Inflammatory macrophage (primary cell): ENCODE results near the gene NECAB2.

Experiments
- DNase-seq, 2 donors: peaks; one replicate each; pipeline ENCODE4 v3.0.0-alpha.2; 2020 to 2022

The NECAB2 gene

DNA sequence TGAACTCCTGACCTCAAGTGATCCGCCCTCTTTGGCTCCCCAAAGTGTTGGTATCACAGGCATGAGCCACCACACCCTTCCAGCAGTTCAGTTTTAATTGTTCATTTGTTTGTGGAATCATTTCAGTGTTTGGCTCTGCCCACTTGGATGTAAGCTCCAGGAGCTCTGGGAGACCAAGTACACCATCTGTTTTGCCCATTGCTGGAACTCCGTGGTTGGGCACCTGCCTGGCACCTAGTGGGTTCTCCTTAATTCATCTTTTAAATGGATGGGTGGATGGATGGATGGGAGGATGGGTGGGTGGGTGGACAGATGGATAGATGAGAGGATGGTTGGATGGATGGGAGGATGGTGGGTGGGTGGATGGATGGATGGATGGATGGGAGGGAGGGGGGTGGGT is 953 bp upstream of the NECAB2 start:
- no peak for DNase-seq

DNA sequence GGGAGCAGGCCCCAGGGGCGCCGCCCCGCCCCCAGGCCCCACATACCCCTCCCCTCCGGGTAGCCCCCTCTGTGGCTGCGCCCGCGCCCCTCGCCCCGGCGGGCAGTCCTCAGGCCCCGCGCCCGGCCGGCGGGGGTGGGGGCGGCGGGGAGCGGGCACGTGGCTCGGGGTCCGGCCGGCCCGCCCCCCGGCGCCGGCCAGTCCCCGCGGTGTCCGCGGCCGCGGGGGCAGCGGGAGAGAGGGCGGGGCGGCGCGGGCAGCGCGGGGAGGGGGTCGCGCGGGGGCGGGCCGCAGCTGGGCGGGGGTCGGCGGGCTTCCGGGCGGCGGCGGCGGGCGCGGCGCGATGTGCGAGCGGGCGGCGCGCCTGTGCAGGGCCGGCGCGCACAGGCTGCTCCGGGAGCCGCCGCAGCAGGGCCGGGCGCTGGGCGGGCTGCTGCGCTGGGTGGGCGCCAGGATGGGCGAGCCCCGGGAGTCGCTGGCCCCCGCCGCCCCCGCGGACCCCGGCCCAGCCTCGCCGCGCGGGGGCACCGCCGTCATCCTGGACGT is 335 bp downstream of the NECAB2 start:
- no peak for DNase-seq

DNA sequence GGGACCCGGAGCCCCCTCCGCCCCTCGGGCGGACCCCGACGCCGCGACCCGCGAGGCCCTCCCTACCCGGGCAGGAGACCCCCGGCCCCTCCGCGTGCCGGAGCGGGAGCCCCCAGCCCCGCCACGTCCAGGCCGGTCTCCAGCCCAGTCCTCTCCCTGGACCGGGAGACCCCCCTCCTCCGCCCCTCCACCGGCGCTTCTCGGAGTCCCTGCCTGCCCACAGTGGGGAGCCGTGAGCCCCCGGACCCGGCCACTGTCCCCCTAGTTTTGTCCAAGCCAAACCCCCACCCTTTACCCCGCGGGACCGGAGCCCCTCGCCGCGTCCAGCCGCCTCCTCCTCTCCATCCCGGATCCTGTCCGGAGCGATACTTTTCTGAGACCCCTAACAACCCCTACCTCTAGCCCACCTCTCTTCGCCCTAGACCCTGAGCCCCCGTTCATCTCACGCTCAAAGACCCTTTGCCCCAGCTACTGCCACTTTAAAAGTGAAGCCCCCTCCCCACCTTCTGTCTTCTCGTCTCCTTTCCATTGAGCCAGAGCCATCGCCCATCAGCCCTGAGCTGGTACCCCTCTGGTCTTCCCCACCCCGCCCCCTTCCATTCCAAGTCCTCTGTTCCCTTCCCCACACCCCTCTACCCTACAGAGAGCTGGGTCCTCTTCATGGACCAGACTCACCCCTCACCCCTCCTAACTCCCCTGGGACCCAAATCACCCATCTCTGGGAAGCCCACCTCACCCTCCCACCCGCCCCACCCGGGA is 1.0 kb downstream of the NECAB2 start:
- DNase-seq: no peak

DNA sequence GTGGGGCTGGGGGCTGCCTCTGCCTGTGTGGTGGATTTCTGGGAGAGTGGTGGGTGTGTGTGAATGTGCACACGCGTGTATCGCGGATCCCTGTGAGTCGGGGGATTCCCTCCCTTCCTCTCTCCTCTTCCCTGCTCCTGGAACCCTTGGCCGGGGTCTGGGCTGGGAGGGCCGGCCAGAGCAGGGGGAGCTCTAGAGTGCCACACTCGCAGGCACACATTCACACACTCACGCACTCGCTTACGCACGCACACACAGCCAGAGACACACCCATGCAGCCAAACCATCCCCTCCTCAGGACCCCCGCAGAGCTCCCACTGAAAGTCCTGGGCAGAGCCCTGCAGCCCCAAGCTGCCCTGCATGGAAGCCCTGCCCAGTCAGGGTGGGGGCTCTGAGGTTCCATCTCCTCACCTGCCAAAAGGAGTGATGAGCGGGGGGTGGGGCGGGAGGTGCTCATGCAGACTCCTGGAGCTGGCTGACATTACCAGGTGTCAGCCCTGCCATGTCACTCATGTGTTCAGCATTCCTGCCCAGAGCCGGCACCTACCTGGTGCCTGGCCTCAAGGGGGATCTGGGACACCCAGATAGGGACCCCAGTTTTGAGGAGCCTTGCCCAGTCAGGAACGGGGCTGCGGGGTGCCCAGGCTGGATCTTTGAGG is 1.9 kb downstream of the NECAB2 start:
- no peak for DNase-seq

DNA sequence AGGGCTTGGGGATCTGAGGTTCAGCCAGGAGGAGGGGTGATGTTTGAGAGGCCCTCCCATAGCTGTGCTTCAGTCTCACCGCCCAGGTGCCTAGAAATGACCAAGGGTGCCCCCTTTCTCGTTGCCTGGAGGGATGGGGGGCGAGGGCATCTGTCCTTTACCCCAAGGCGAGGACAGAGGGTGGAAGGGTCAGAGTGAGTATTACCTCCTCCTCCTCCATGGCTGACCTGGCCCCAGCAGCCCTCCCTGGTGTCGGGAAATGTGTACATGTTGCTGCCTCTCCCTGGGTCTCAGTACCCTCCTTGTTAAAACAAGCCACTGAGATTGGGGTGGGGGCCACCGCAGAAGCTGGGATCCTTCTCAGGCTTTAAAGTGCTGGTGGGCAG is 2.4 kb downstream of the NECAB2 start:
- DNase-seq: no peak

DNA sequence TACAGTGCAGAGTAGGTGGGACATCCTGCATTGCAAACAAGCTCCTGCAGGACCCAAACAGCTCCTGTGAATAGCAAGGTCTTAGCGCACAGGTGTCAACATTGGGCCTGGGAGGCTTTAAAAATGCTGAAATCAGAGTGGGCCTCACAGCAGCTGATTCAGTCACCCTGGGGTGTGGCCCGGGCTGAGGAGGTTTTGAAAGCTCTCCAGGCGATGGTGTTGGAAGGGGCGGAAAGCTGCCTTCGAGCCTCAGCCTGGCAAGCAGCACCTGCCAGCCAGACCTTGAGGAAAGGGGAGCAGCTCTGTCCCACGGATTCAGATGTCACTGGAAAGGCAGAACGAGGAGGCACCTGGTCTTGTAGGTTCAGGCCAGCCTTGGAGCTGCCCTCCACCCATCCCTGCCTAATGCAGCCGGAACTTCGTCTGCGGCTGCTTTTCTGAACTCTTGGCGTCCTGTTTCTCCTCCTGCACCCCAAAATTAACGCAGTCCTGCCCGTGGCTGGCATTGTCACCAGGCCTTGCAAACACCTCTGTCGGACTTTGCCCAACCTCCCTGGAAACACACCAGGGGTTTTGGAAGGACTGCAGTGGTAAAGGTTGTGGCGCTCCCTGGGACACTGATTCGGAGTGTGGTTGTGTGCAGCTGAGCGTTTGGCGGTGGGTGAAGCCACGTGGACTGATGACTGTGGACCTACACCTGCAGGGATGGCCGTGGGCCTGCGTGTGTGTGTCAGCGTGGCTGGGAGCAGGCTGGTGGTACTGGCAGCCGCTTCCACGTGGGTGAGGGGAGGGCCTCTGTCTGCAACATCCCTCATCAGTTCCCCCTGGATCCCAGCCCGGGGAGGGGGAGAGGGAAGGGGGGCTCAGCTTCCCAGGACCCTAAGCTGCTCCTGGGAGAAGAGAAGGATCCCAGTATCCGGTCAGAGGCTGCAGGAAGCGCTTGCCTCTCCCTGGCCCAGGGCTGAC is 3.4 kb downstream of the NECAB2 start:
- DNase-seq: no peak

DNA sequence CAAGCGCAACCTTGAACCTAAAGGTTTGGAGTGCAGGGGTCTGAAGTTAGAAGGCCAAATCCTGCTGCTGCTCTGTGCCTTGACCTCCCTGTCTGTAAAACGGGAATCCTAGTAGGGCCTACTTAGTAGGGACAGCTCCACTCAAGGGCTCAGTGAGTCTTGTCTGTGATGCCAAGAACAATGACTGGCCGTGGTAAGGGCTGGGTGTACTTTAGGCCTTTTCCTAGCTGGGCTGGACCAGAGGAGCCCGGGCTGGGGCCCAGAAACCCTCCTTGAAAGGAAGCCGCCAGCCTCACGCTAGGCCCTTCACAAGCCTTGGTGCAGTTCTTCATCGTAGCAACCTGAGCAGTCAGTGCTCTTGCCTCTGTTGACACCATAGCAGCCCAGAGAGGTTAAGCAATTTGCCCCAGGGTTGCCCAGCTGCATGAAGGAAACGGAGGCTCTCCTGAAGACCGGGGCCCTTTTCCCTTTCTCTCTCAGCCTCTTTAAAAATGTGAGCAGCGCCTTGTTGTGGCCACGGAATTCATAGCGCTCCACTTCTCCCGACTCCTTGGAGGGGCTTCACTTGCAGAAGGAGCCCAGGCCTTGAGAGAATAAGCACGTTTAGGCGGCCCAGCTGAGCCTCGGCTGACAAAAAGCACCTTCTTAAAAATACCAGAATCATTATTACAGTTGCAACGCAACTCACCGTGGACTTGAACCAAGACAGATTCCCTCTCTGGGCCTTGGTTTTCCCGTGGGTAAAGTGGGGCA is 4.4 kb downstream of the NECAB2 start:
- no peak for DNase-seq

DNA sequence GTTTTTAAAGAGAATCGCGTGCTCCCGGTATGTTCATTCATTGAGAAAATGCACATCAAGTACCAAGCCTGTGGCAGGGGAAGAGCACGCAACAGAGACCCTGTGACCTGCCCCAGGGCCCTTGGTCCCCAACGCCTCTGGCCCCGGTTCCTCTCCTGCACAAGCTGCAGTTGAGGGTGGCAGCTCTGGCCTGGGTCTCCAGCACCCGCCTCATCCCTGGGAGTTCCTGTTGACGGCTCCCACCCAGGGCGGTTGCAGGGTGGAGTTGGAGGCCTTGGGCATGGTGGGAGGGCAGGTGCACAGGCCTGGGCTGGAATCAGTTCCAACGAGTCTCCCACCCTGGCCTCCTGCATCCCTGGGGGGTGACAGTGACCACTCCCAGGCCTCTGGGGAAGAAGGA is 5.0 kb downstream of the NECAB2 start:
- no peak for DNase-seq

DNA sequence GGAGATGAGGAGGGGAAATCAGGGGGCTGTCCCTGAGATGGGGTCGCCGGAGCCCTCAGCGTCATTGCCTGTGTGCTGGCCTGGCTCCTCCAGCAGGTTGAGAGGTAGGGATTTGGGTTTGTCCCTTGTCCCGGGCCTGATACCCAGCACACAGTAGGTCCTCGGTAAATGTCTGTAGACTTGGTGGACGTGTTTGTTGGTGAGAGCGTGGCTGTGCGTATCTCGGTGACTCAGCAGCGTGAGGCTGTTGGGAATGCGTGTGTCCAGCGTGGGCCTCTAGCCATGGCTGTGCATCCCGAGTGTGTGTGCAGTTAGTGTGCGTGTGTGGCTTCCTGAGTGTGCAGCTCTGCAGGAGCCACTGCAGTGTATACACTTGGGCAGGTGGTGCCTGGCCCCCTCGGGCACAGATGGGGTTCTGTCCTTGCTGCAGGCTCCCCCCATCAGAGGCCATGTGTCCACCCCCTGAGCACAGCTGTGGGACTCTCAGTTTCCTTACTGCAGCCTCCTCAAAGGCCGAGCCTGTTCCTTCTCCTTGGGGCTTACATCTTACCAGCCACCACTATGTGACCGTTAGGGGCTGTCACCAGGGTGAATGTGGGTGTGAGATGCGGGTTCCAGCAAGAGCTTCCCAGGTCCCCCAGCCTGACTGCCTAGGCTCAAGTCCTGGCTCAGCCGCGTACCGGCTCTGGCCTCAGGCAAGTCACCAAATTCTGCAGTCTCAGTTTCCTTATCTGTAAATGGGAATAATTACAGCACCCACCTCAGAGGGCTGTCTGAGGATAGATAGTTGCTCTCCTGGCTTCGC is 5.7 kb downstream of the NECAB2 start:
- no peak for DNase-seq

DNA sequence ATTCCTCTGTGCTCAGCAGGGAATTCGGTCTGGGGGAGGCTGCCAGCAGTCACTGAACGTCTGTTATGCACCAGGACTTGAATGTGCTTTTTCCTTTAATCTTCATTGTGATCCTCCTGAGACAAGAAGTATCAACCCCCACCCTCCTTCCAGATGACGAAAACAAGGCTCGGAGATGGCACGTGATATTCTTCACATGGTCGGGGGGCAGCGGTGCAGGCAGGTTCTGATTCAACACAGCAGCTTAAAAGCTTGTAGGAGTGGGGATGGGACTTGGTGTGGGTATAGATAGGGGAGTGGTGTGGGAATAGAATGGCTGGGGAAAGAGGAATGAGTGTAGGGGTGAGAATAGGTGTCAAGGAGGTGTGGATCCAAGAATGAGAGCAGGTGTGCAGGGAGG is 6.4 kb downstream of the NECAB2 start:
- no peak for DNase-seq

DNA sequence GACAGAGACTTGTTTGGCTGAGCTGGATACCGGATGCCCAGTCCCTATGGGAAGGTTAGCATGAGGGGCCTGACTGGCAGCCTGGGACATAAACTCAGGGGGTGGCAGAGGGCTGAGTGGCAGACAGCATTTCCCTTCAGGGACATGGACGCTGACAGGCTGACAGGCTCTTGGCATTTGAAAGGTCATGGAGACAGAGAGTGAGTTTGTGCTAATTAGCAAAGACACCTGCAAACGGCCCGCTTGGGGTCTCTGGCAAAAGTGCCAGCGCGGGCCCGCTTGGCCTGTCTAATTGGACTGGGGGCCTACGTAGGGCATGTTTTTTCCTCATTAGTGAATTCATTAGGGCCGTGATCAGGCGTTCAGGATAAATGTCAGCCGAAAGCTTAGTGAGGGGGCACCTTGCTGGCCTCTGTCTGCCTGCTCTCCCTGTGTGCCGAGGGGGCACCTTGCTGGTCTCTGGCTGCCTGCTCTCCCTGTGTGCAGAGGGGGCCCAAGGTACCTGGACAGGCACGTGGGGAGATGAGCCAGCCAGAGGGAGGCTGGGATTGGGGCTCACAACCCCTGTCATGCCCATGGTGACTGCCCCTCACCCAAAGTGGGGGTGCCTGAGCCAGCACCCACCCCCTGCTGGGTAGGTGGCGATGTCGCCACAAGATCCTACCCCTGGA is 7.7 kb downstream of the NECAB2 start:
- no peak for DNase-seq

DNA sequence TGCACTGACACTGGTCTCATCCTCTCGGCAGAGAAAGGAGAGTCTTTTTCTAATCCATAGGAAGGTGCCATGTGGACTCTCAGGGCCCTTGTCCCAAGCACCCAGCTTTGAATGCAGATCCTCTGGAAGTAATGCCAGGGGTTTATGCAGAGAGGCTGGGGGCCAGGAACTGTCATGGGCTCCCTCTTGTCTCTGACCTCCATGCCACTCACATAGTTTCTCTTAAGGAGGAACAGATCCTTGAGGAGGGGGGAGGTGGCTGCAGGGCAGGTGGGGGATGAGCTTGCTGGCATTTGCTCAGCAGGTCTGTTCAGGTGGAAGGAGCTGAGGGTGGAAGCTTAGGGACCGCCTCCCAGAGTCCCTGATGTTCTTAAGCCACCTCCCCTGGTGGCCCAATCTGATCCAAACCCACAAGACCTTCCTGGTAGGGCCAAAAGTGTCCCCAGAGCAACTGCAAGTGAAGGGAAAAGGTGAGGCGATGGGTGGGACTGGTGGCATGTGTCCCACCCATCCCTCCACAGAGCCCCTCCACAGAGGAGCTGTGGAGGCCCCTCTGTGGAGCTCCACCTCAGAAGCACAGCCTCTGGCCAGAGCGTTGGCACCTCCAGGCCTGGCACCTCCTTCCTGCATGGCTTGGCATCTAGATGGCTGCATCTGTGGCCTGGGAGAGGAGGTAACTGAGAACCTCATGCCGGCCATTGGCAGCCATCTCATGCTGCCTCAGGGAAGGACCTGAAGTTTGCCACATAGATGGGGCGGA is 9.2 kb downstream of the NECAB2 start:
- DNase-seq: no peak

DNA sequence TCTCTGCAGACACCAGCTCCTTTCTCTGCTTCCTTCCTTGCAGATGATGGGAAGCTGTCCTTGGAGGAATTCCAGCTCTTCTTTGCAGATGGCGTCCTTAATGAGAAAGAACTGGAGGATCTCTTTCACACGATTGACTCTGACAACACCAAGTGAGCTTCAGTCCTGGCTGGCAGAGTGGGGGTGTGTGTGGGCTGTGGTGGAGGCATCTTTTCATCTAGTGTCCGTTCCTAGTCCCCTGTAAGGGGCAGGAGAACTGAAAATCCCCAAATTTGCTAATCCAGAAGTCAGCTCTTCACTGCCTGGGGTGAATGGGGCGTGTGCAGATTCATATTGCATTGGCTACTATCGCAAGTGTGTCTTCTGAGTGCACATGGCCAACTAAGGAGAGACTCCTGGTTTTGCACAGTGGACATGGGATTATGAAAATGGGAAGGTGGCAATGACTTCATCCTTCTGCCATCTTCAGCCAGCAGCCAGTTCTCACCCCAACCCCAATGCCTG is 10.4 kb downstream of the NECAB2 start:
- no peak for DNase-seq

DNA sequence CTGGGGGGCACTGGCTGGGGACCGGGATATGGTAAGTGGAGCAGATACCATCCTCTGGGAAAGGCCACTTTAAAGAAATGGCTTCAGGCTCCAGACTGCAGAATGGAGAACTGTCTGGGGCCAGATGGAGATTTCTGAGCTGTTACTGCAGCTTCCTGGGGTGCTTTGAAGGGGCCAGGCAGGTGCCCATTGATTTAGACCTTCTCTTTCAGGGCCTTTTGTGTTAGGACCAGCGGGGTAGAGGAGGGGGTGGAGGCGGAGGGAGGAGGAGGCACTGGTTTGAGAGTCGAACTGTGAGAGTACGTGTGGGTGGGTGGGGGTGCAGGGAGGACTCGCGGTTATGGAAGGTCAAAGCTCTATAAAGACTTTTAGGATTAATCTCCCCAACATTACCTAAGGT is 11.4 kb downstream of the NECAB2 start:
- no peak for DNase-seq

DNA sequence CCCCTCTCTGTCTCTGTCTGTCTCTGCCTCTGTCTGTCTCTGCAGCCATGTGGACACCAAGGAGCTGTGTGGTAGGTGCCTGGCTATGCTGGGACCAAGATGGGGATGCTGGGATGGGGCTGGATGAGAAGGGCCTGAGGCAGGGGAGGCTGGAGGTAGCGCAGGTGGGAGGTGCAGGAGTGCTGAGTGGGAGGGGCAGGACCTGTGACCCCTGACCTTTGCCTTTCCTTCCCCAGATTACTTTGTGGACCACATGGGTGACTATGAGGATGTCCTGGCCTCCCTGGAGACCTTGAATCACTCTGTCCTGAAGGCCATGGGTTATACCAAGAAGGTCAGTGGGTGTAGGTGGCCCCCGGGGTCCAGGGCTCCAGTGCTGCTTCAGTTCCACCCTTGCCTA is 12.8 kb downstream of the NECAB2 start:
- no peak for DNase-seq

DNA sequence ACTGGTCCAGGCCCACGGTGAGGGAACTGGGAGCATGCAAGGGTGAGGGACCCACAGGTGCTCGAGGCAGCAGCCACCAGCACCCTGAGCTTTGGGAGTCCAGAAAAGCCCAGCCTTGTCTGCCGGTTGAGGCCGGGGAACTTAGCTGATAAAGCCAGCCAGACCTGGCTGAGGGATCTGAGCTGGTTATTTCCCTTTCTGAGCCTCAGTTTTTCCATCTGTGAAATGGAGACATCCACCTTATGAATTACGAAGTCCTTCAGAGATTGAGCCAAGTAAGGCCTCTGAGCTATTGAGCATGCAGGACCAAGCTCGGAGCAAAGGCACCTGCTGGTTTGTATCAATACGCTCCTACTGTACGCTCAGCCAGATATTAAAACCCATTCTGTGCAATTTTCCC is 13.8 kb downstream of the NECAB2 start:
- DNase-seq: no peak

DNA sequence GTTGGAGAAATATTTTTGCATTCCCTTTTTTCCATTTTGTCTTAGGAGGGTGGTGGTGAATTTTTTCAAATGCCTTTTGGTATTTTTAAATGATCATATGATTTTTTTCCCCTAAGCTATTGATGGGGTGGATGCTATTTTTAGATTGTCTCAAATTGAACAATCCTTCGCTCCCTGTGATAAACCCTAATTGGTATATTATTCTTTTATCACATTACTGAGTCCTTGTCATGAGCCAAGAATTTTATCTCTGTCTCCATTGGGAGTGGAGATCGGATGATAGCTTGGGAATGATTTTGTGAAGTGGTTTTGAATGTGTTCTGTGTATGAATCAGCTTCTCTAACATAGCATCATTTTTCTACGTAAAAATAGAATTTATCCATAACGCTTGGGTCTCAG is 15.4 kb downstream of the NECAB2 start:
- no peak for DNase-seq

DNA sequence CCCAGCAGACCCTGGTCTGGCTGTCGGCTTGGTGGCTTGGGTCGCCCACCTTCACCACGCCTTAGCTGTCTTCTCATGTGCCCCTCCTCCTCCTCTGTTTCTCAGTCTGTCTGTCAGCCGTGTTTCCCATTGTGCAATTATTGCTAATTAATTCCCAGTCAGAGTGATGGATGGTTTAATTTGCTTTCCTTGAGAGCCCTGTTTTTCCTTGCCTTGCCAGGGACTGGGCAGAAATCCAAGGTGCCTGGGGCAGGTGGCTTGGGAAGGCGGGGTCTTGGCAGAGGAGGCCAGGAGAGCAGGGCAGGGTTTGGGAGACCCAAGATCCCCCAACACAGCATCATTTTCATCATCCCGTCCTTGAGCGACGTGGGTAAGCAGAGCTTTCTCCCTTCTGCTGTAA is 21.3 kb downstream of the NECAB2 start:
- DNase-seq: no peak

DNA sequence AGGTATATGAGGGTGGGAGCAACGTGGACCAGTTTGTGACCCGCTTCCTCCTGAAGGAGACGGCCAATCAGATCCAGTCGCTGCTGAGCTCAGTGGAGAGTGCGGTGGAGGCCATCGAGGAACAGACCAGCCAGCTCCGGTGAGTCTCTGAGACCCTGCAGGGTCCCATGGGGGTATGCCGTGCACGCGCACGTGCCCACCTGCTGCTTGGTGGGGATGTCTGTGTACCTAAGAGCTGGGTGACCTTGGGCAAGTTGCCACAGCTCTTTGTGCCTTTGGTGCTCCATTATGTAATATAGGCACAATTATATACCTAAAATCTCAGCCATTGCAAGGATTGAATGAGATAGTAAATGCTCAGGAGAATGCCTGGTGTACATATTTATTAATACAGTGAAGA is 22.4 kb downstream of the NECAB2 start:
- no peak for DNase-seq

DNA sequence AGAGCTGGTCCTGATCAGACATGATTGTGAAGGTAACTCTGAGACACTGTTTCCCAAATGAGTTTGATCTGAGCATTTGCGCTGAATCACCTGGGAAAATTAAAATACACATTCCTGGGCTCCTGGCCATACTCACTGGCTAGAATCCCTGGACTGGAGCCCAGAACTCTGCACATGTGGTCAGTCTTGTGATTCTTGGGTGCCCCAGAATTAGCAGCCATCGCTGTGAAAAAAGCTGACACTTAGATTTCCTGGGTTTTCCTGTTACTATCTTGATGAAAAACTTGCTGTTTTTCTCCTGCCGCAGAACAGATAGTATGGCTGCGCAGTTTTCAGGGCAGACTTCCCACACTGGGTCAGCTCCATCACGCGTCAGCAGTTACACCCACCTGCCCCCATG is 24.6 kb downstream of the NECAB2 start:
- no peak for DNase-seq
